ENCODE measurements around the gene FAM184A. TPM values are rescaled to one million over a fixed set of nuclear protein-coding genes. Genes with fewer than 3 reads are reported as not detected.

Gene FAM184A
- total and polyA plus RNA-seq, 2 experiments from 2014 or later = 13.7 to 18.6 TPM

DNA sequence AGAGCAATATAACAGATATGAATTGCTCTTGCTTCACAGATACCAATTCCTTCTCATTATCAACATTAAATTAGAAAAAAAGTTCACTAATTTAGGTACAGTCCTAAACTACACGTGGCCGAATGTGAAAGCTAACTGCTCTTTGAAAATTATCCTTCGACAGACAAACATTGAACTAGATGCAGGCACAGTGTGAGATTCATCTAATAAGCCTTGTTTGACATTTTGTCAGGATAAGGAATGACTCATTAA, 1.1 kb downstream of the FAM184A start (continued):
- TF ChIP-seq, protein P1, sequence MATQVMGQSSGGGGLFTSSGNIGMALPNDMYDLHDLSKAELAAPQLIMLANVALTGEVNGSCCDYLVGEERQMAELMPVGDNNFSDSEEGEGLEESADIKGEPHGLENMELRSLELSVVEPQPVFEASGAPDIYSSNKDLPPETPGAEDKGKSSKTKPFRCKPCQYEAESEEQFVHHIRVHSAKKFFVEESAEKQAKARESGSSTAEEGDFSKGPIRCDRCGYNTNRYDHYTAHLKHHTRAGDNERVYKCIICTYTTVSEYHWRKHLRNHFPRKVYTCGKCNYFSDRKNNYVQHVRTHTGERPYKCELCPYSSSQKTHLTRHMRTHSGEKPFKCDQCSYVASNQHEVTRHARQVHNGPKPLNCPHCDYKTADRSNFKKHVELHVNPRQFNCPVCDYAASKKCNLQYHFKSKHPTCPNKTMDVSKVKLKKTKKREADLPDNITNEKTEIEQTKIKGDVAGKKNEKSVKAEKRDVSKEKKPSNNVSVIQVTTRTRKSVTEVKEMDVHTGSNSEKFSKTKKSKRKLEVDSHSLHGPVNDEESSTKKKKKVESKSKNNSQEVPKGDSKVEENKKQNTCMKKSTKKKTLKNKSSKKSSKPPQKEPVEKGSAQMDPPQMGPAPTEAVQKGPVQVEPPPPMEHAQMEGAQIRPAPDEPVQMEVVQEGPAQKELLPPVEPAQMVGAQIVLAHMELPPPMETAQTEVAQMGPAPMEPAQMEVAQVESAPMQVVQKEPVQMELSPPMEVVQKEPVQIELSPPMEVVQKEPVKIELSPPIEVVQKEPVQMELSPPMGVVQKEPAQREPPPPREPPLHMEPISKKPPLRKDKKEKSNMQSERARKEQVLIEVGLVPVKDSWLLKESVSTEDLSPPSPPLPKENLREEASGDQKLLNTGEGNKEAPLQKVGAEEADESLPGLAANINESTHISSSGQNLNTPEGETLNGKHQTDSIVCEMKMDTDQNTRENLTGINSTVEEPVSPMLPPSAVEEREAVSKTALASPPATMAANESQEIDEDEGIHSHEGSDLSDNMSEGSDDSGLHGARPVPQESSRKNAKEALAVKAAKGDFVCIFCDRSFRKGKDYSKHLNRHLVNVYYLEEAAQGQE (IDR thresholded peaks at IDR 0.05; ENCODE audit: unreplicated experiment) = no peak
- no peak for TF ChIP-seq STAT1 (IDR thresholded peaks at IDR 0.05; ENCODE audit: unreplicated experiment)

DNA sequence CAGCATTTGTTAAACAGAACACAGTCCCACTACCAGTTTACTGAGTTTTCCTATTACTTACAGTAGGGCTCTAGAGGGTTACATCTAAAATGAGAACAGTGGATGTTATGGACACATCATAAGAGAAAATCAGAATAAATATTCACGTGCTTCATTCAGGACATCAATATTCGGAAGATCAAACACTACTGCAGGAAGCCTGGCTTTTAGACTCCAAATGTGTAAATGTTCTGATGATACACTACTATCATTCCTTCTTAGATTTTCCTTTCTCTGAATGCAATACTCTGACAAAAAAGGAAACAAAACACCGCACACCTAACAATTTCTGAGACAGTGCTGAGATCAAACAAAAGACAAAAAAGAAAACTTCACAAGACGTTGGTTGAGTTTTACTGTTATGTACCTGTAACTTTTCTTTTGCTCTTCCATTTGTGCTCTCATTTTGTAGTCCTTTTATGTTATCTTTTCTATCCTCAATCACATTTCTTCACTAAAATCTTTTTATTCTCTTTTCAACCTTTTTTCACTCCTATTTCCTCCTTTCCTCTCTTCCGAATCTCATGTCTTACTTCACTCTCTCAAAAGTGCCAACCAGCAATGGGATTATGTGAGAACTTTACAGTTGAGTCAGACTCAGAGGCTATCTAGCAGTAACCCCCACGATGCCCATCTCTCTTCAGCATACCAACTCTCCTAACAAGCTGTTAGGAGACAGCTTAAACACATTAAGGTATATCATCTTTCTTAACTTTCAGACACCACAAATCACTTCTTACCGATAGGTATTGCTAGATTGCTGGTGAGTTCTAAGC, 1.7 kb downstream of the FAM184A start:
- peaks cover 32% of the 10 kb centered on the region for H3K4me1 Mint-ChIP-seq
- H3K9me2 ChIP-seq (ENCODE audit: insufficient read depth) = no peaks in the 10 kb centered on the region
- peaks cover 17% of the 10 kb centered on the region for H3K27me3 Mint-ChIP-seq (ENCODE audit: insufficient read depth, low read depth, poor library complexity)
- peaks cover 38% of the 10 kb centered on the region for H3K27me3 ChIP-seq (ENCODE audit: insufficient read depth)
- no peak overlapping the region for H3K27ac ChIP-seq (ENCODE audit: low read depth)
- H3K36me3 ChIP-seq (ENCODE audit: insufficient read depth) = no peaks in the 10 kb centered on the region
- 0 out of 2 replicates have a peak, but pooled peaks cover 5% of the 10 kb centered on the region for H4K20me1 ChIP-seq (replicated peaks; ENCODE audit: insufficient read depth)
- H3K79me2 ChIP-seq (replicated peaks; ENCODE audit: insufficient read depth) = 0 out of 2 replicates have a peak, but pooled peaks cover 3% of the 10 kb centered on the region
- H3K4me2 ChIP-seq = peak overlapping the region; percentile 94
- no peak for TF ChIP-seq EZH2phosphoT487 (IDR thresholded peaks at IDR 0.05; ENCODE audit: unreplicated experiment)
- TF ChIP-seq, protein P2, sequence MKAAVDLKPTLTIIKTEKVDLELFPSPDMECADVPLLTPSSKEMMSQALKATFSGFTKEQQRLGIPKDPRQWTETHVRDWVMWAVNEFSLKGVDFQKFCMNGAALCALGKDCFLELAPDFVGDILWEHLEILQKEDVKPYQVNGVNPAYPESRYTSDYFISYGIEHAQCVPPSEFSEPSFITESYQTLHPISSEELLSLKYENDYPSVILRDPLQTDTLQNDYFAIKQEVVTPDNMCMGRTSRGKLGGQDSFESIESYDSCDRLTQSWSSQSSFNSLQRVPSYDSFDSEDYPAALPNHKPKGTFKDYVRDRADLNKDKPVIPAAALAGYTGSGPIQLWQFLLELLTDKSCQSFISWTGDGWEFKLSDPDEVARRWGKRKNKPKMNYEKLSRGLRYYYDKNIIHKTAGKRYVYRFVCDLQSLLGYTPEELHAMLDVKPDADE (IDR thresholded peaks at IDR 0.05) = no peak
- TF ChIP-seq, protein P3, sequence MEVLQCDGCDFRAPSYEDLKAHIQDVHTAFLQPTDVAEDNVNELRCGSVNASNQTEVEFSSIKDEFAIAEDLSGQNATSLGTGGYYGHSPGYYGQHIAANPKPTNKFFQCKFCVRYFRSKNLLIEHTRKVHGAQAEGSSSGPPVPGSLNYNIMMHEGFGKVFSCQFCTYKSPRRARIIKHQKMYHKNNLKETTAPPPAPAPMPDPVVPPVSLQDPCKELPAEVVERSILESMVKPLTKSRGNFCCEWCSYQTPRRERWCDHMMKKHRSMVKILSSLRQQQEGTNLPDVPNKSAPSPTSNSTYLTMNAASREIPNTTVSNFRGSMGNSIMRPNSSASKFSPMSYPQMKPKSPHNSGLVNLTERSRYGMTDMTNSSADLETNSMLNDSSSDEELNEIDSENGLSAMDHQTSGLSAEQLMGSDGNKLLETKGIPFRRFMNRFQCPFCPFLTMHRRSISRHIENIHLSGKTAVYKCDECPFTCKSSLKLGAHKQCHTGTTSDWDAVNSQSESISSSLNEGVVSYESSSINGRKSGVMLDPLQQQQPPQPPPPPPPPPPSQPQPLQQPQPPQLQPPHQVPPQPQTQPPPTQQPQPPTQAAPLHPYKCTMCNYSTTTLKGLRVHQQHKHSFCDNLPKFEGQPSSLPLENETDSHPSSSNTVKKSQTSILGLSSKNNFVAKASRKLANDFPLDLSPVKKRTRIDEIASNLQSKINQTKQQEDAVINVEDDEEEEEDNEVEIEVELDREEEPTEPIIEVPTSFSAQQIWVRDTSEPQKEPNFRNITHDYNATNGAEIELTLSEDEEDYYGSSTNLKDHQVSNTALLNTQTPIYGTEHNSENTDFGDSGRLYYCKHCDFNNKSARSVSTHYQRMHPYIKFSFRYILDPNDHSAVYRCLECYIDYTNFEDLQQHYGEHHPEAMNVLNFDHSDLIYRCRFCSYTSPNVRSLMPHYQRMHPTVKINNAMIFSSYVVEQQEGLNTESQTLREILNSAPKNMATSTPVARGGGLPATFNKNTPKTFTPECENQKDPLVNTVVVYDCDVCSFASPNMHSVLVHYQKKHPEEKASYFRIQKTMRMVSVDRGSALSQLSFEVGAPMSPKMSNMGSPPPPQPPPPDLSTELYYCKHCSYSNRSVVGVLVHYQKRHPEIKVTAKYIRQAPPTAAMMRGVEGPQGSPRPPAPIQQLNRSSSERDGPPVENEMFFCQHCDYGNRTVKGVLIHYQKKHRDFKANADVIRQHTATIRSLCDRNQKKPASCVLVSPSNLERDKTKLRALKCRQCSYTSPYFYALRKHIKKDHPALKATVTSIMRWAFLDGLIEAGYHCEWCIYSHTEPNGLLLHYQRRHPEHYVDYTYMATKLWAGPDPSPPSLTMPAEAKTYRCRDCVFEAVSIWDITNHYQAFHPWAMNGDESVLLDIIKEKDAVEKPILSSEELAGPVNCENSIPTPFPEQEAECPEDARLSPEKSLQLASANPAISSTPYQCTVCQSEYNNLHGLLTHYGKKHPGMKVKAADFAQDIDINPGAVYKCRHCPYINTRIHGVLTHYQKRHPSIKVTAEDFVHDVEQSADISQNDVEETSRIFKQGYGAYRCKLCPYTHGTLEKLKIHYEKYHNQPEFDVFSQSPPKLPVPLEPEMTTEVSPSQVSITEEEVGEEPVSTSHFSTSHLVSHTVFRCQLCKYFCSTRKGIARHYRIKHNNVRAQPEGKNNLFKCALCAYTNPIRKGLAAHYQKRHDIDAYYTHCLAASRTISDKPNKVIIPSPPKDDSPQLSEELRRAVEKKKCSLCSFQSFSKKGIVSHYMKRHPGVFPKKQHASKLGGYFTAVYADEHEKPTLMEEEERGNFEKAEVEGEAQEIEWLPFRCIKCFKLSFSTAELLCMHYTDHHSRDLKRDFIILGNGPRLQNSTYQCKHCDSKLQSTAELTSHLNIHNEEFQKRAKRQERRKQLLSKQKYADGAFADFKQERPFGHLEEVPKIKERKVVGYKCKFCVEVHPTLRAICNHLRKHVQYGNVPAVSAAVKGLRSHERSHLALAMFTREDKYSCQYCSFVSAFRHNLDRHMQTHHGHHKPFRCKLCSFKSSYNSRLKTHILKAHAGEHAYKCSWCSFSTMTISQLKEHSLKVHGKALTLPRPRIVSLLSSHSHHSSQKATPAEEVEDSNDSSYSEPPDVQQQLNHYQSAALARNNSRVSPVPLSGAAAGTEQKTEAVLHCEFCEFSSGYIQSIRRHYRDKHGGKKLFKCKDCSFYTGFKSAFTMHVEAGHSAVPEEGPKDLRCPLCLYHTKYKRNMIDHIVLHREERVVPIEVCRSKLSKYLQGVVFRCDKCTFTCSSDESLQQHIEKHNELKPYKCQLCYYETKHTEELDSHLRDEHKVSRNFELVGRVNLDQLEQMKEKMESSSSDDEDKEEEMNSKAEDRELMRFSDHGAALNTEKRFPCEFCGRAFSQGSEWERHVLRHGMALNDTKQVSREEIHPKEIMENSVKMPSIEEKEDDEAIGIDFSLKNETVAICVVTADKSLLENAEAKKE (CRISPR knock-in tag; IDR thresholded peaks at IDR 0.05) = no peak
- no peak for TF ChIP-seq ZNF114 (CRISPR knock-in tag; IDR thresholded peaks at IDR 0.05)
- TF ChIP-seq STAT1 (IDR thresholded peaks at IDR 0.05; ENCODE audit: unreplicated experiment) = no peak
- no peak for TF ChIP-seq CREB1 (CRISPR knock-in tag; IDR thresholded peaks at IDR 0.05; ENCODE audit: low read depth)
- peak overlapping the region; percentile 69 for H3K4me3 ChIP-seq
- peak overlapping the region; percentile 73 for H3K4me3 Mint-ChIP-seq
- ATAC-seq (no peak), DNase-seq (ENCODE audit: low spot score) (no peak)
- H3K9me3 Mint-ChIP-seq = peaks cover 12% of the 10 kb centered on the region; the same call in 2 of the 3 replicates
- H3K27ac Mint-ChIP-seq = no peak overlapping the region
- H2AFZ ChIP-seq = no peak overlapping the region
- peaks cover 7% of the 10 kb centered on the region; the same call in 2 of the 3 replicates for H3K36me3 Mint-ChIP-seq (ENCODE audit: low read depth)
- H3K4me1 ChIP-seq (ENCODE audit: insufficient read depth) = peaks cover 10% of the 10 kb centered on the region
- peaks cover 7% of the 10 kb centered on the region; the same call in 1 of the 2 replicates for H3F3A ChIP-seq (replicated peaks; ENCODE audit: low read depth)

All from GM23338 (cell line).